Body of pancreas (tissue), 4 donors: ENCODE measurements around the gene B4GALT2.

ENCODE experiments used
- POLR2A ChIP-seq, 3 donors: fragments of 450-650 bp; IDR thresholded peaks; one replicate each; pipeline ENCODE4 v1.6.1; 2016; ENCODE audit warnings: antibody characterized with exemption in 3 of 3, mild to moderate bottlenecking in 2 of 3
- TF ChIP-seq, protein P1 (sequence below), 7 experiments: fragments of 450-650 bp in 4 of 7; fragments of 200-600 bp in 3 of 7; sonication (generic) in 3 of 7; IDR thresholded peaks; one replicate each; pipeline ENCODE4 v1.5.1; 2016 to 2019; ENCODE audit warnings: antibody characterized with exemption in 7 of 7

DNA sequence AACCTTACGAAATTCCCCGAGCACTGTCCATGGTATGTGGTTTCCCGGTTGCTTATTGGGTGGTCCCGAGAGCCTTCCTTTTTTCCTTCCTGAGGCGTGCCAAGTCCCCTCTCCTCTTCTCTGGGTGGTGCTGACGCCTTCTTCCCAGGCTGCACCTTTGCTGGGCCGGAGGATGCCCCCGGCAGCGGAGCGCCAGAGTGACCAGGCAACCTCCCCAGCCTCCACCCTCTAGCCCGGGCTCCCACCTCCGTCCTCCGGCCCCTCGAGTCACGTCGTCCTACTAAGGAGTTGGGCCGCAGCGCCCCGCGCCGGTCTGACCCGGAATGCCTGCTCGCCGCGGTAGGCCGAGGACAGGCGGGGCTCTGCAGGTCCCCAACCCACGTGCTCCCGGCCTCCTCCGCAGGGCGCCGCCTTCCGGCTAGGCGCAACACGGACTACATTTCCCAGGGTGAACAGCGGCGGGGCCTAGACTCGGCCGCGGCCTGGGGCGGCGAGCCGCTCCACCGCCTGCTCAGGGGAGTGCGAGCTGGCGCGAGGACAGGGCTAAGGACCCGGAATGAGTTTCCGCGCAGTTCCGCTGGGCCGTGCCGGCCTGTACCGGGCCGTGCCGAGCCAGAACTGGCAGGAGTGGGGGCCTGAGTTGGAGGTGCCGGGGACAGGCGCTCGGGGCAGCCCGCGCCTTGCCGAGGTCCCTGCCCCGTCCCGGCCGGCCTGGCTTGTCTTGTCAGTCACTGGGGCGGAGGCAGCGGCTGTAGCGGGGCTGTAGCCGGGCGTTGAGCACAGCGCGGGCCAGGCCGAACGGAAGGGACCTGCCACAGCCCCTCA, 32.6 kb upstream of the B4GALT2 start, which contains the start of gene IPO13:
- TF ChIP-seq, protein P1, sequence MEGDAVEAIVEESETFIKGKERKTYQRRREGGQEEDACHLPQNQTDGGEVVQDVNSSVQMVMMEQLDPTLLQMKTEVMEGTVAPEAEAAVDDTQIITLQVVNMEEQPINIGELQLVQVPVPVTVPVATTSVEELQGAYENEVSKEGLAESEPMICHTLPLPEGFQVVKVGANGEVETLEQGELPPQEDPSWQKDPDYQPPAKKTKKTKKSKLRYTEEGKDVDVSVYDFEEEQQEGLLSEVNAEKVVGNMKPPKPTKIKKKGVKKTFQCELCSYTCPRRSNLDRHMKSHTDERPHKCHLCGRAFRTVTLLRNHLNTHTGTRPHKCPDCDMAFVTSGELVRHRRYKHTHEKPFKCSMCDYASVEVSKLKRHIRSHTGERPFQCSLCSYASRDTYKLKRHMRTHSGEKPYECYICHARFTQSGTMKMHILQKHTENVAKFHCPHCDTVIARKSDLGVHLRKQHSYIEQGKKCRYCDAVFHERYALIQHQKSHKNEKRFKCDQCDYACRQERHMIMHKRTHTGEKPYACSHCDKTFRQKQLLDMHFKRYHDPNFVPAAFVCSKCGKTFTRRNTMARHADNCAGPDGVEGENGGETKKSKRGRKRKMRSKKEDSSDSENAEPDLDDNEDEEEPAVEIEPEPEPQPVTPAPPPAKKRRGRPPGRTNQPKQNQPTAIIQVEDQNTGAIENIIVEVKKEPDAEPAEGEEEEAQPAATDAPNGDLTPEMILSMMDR (IDR thresholded peaks at IDR 0.05), result peak; percentile 56 to 91 (median 79)
- TF ChIP-seq POLR2A (IDR thresholded peaks at IDR 0.05), result peak; percentile 56 to 84 (median 82)
